ENCODE results near the gene OVOL3. TPM values are rescaled to one million over a fixed set of nuclear protein-coding genes. Genes with fewer than 3 reads are reported as not detected.
"Not testable (repeated sequence)": the region's sequence is repeated elsewhere in the genome, so short reads cannot be mapped to it uniquely, and the experiment has no call there.

Gene OVOL3
- total RNA-seq (not detected), polyA plus RNA-seq (not detected)

- H3K36me3 ChIP-seq = peaks cover 4 to 45% (median 5%) of the 10 kb centered on the region in 4 donors
- intact Hi-C loops (cut with DNase I) = no loop called here
- no peak for DNase-seq
- TF ChIP-seq POLR2AphosphoS5 (IDR thresholded peaks at IDR 0.05) (no peak), POLR2A (IDR thresholded peaks at IDR 0.05) (no peak), EP300 (IDR thresholded peaks at IDR 0.05) (no peak), CTCF (IDR thresholded peaks at IDR 0.05) (no peak)
- 55 to 90% methylated on average over 1 of the region's 1 CpG for WGBS, 2 donors
- no peaks in the 10 kb centered on the region for H3K27me3 ChIP-seq
- H3K4me3 ChIP-seq = no peak within 1 kb of the TSS
- H3K4me1 ChIP-seq = peaks cover 0 to 17% (median 12%) of the 10 kb centered on the region in 4 donors
- H3K27ac ChIP-seq = no peak within 1 kb of the TSS
- no peaks in the 10 kb centered on the region for H3K9me3 ChIP-seq
Measured at GRCh38 chr19:36110487-36111199, at the start of gene OVOL3. TSS of gene OVOL3 (plus strand) at chr19:36111143. CDS start at chr19:36111203, 60 bp downstream.

- TF ChIP-seq POLR2A (IDR thresholded peaks at IDR 0.05) (no peak), CTCF (IDR thresholded peaks at IDR 0.05) (no peak), EP300 (IDR thresholded peaks at IDR 0.05) (no peak), POLR2AphosphoS5 (IDR thresholded peaks at IDR 0.05) (no peak)
- Histone ChIP-seq H3K4me1 (no peaks in the 10 kb centered on the region), H3K9me3 (no peaks in the 10 kb centered on the region), H3K27ac (no peak overlapping the region), H3K27me3 (no peaks in the 10 kb centered on the region), H3K4me3 (no peak overlapping the region), H3K36me3 (no peaks in the 10 kb centered on the region)
- intact Hi-C loops (cut with DNase I) = no loop called here
- DNase-seq = no peak
- 83 to 97% methylated on average over 2 of the region's 2 CpGs for WGBS, 2 donors
Measured at GRCh38 chr19:36061367-36061766, 49.6 kb upstream of the OVOL3 start.

GRCh38 chr19:36064826-36065225 is 46.1 kb upstream of the OVOL3 start:
- TF ChIP-seq POLR2A (IDR thresholded peaks at IDR 0.05) (no peak), CTCF (IDR thresholded peaks at IDR 0.05) (no peak), POLR2AphosphoS5 (IDR thresholded peaks at IDR 0.05) (no peak), EP300 (IDR thresholded peaks at IDR 0.05) (no peak)
- H3K36me3 ChIP-seq = no peaks in the 10 kb centered on the region
- H3K4me1 ChIP-seq = no peaks in the 10 kb centered on the region
- no peak for DNase-seq
- no peak overlapping the region for H3K4me3 ChIP-seq
- no peak overlapping the region for H3K27ac ChIP-seq
- no peaks in the 10 kb centered on the region for H3K27me3 ChIP-seq
- no peaks in the 10 kb centered on the region for H3K9me3 ChIP-seq
- 95 to 97% methylated on average over 8 of the region's 8 CpGs for WGBS, 2 donors
- intact Hi-C loops (cut with DNase I) = no loop called here

GRCh38 chr19:36067681-36068080 is 43.3 kb upstream of the OVOL3 start:
- Histone ChIP-seq H3K36me3 (no peaks in the 10 kb centered on the region), H3K9me3 (no peaks in the 10 kb centered on the region), H3K27ac (no peak overlapping the region), H3K27me3 (no peaks in the 10 kb centered on the region), H3K4me1 (no peaks in the 10 kb centered on the region), H3K4me3 (no peak overlapping the region)
- WGBS, 2 donors = 93 to 98% methylated on average over 11 of the region's 11 CpGs
- no peak for DNase-seq
- intact Hi-C loops (cut with DNase I) = no loop called here
- TF ChIP-seq EP300 (IDR thresholded peaks at IDR 0.05) (no peak), POLR2A (IDR thresholded peaks at IDR 0.05) (no peak), CTCF (IDR thresholded peaks at IDR 0.05) (no peak), POLR2AphosphoS5 (IDR thresholded peaks at IDR 0.05) (no peak)

- 98% methylated on average over 54 of the region's 57 CpGs for WGBS, 2 donors
- H3K27ac ChIP-seq; H3K4me3 ChIP-seq; DNase-seq; H3K4me1 ChIP-seq; intact Hi-C loops (cut with DNase I); H3K27me3 ChIP-seq; H3K9me3 ChIP-seq; H3K36me3 ChIP-seq: not testable (repeated sequence)
Measured at GRCh38 chr19:36068810-36069499, 42.0 kb upstream of the OVOL3 start.

All from sigmoid colon (tissue), 7 donors.